K562 (cell line): Measurements from ENCODE around the gene EIF3K. TPM values are rescaled to one million over a fixed set of nuclear protein-coding genes. Genes with fewer than 3 reads are reported as not detected.

Source experiments
- BRD4 ChIP-seq: fragments of 200-600 bp; sonication (generic); IDR thresholded peaks from 2 replicates; pipeline ENCODE4 v1.6.1; 2017; ENCODE audit warnings: inconsistent platforms
- BRF1 ChIP-seq: IDR thresholded peaks from 3 replicates; pipeline ENCODE4 v1.6.1; 2011; ENCODE audit warnings: borderline replicate concordance, mild to moderate bottlenecking; ENCODE audit not compliant: insufficient read length; ENCODE audit errors: extremely low read depth
- EP400 ChIP-seq: fragments of 450-650 bp; IDR thresholded peaks from 2 replicates; pipeline ENCODE4 v1.6.1; 2017; ENCODE audit warnings: antibody characterized with exemption, mild to moderate bottlenecking, moderate library complexity
- ESRRA ChIP-seq: fragments of 450-650 bp; IDR thresholded peaks from 2 replicates; pipeline ENCODE4 v1.6.1; 2014; ENCODE audit warnings: low read depth, mild to moderate bottlenecking, moderate library complexity, borderline replicate concordance
- FOXJ3 ChIP-seq: sonication (generic); formaldehyde crosslinking; IDR thresholded peaks from 2 replicates; pipeline ENCODE4 v1.4.0; 2020; ENCODE audit warnings: mild to moderate bottlenecking, missing genetic modification reagents
- GTF3C2 ChIP-seq: IDR thresholded peaks from 3 replicates; pipeline ENCODE4 v1.6.1; 2011; ENCODE audit warnings: borderline replicate concordance, mild to moderate bottlenecking, moderate library complexity; ENCODE audit not compliant: insufficient read length; ENCODE audit errors: extremely low read depth
- TEAD2 ChIP-seq: fragments of 450-650 bp; IDR thresholded peaks from 2 replicates; pipeline ENCODE4 v1.6.1; 2016; ENCODE audit warnings: missing genetic modification characterization, control low read depth, missing compliant biosample characterization
- TRIM24 ChIP-seq, 2 experiments: fragments of 450-650 bp; IDR thresholded peaks; 2 replicates each; pipeline ENCODE4 v1.6.1; 2016
- ZC3H4 ChIP-seq: sonication (generic); formaldehyde crosslinking; IDR thresholded peaks from 2 replicates; pipeline ENCODE4 v1.9.0; 2021; ENCODE audit warnings: missing genetic modification reagents, borderline replicate concordance
- ZEB2 ChIP-seq: fragments of 450-650 bp; IDR thresholded peaks from 2 replicates; pipeline ENCODE4 v1.6.1; 2016
- ZFPM2 ChIP-seq: fragments of 250-450 bp; sonication (Bioruptor Pico); IDR thresholded peaks from 2 replicates; pipeline ENCODE4 v1.5.1; 2022; ENCODE audit warnings: mild to moderate bottlenecking
- ZNF282 ChIP-seq: sonication (generic); formaldehyde crosslinking; IDR thresholded peaks from 2 replicates; pipeline ENCODE4 v1.8.1; 2023; ENCODE audit warnings: missing genetic modification reagents
- ZNF764 ChIP-seq: fragments of 250-450 bp; sonication (Bioruptor Pico); IDR thresholded peaks from 2 replicates; pipeline ENCODE4 v1.4.0; 2020; ENCODE audit warnings: low read depth, mild to moderate bottlenecking, moderate library complexity
- ZNF77 ChIP-seq: fragments of 250-450 bp; sonication (Bioruptor Pico); IDR thresholded peaks from 2 replicates; pipeline ENCODE4 v1.5.0; 2020
- polyA plus RNA-seq, 8 experiments: library from polyadenylated mRNA; depleted of rRNA in 4 of 8; stranded (reverse) in 5 of 8; unstranded in 3 of 8; fragments of >200 nt; fragmentation: Nextera tagmentation in 2 of 8; fragmentation: Illumina TruSeq in 1 of 8; extraction: Ambion mirVana in 2 of 8; extraction: Trizol in 1 of 8; gene quantifications; 2 replicates each; pipeline versions ENCODE4 v1.2.1 to v1.2.3, GENCODE V29; 2011 to 2014; ENCODE audit warnings: inconsistent platforms in 1 of 8, missing spikeins in 1 of 8
- total RNA-seq, 7 experiments: library from RNA; depleted of rRNA in 6 of 7; stranded (reverse); fragments of >200 nt in 6 of 7; fragmentation: Illumina TruSeq in 2 of 7; extraction: Trizol in 2 of 7; gene quantifications; 2 replicates each; pipeline versions ENCODE4 v1.2.1 to v1.2.3, GENCODE V29; 2011 to 2021; ENCODE audit warnings: low replicate concordance in 1 of 7
- TF ChIP-seq, protein P1 (sequence below): fragments of 450-650 bp; IDR thresholded peaks from 2 replicates; pipeline ENCODE4 v1.6.1; 2016; ENCODE audit warnings: low read depth
- TF ChIP-seq, protein P2 (sequence below), 2 experiments: IDR thresholded peaks; 2 replicates each; pipeline ENCODE4 v1.6.1; 2012; ENCODE audit warnings: improper control_type of control experiment in 2 of 2, low read depth in 2 of 2, low read length in 2 of 2, borderline replicate concordance in 1 of 2

Gene EIF3K
- total and polyA plus RNA-seq, 9 of the 15 experiments (the other 6 are each of a cell fraction or from before 2014, with no cell fraction given), result 387 to 1,827 (median 733) TPM

- TF ChIP-seq, protein P1, sequence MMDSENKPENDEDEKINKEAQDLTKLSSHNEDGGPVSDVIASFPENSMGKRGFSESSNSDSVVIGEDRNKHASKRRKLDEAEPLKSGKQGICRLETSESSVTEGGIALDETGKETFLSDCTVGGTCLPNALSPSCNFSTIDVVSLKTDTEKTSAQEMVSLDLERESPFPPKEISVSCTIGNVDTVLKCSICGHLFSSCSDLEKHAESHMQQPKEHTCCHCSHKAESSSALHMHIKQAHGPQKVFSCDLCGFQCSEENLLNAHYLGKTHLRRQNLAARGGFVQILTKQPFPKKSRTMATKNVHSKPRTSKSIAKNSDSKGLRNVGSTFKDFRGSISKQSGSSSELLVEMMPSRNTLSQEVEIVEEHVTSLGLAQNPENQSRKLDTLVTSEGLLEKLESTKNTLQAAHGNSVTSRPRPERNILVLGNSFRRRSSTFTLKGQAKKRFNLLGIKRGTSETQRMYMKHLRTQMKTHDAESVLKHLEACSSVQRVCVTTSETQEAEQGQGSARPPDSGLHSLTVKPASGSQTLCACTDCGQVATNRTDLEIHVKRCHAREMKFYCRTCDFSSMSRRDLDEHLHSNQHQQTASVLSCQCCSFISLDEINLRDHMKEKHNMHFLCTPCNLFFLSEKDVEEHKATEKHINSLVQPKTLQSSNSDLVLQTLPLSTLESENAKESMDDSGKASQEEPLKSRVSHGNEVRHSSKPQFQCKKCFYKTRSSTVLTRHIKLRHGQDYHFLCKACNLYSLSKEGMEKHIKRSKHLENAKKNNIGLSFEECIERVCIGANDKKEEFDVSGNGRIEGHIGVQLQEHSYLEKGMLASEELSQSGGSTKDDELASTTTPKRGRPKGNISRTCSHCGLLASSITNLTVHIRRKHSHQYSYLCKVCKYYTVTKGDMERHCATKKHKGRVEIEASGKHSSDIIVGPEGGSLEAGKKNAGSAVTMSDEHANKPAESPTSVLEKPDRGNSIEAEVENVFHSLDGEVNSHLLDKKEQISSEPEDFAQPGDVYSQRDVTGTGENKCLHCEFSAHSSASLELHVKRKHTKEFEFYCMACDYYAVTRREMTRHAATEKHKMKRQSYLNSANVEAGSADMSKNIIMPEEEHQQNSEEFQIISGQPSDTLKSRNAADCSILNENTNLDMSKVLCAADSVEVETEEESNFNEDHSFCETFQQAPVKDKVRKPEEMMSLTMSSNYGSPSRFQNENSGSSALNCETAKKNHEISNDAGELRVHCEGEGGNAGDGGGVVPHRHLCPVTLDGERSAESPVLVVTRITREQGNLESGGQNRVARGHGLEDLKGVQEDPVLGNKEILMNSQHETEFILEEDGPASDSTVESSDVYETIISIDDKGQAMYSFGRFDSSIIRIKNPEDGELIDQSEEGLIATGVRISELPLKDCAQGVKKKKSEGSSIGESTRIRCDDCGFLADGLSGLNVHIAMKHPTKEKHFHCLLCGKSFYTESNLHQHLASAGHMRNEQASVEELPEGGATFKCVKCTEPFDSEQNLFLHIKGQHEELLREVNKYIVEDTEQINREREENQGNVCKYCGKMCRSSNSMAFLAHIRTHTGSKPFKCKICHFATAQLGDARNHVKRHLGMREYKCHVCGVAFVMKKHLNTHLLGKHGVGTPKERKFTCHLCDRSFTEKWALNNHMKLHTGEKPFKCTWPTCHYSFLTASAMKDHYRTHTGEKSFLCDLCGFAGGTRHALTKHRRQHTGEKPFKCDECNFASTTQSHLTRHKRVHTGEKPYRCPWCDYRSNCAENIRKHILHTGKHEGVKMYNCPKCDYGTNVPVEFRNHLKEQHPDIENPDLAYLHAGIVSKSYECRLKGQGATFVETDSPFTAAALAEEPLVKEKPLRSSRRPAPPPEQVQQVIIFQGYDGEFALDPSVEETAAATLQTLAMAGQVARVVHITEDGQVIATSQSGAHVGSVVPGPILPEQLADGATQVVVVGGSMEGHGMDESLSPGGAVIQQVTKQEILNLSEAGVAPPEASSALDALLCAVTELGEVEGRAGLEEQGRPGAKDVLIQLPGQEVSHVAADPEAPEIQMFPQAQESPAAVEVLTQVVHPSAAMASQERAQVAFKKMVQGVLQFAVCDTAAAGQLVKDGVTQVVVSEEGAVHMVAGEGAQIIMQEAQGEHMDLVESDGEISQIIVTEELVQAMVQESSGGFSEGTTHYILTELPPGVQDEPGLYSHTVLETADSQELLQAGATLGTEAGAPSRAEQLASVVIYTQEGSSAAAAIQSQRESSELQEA, result no peak
- TF ChIP-seq ZFPM2 (CRISPR knock-in tag) (no peak), BRF1 (no peak), ZNF77 (no peak), EP400 (no peak), TEAD2 (no peak), ZC3H4 (no peak), TRIM24 (IDR thresholded peaks at IDR 0.05) (no peak), ZNF764 (CRISPR knock-in tag) (no peak), BRD4 (no peak), ESRRA (no peak), GTF3C2 (no peak), ZNF282 (CRISPR knock-in tag) (no peak), FOXJ3 (CRISPR knock-in tag) (no peak), ZEB2 (no peak)
- TF ChIP-seq, protein P2, sequence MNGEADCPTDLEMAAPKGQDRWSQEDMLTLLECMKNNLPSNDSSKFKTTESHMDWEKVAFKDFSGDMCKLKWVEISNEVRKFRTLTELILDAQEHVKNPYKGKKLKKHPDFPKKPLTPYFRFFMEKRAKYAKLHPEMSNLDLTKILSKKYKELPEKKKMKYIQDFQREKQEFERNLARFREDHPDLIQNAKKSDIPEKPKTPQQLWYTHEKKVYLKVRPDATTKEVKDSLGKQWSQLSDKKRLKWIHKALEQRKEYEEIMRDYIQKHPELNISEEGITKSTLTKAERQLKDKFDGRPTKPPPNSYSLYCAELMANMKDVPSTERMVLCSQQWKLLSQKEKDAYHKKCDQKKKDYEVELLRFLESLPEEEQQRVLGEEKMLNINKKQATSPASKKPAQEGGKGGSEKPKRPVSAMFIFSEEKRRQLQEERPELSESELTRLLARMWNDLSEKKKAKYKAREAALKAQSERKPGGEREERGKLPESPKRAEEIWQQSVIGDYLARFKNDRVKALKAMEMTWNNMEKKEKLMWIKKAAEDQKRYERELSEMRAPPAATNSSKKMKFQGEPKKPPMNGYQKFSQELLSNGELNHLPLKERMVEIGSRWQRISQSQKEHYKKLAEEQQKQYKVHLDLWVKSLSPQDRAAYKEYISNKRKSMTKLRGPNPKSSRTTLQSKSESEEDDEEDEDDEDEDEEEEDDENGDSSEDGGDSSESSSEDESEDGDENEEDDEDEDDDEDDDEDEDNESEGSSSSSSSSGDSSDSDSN (IDR thresholded peaks at IDR 0.05; ENCODE audit: borderline replicate concordance in 1 of 2, low read depth in 2 of 2, low read length in 2 of 2), result no peak
Observed at GRCh38 chr19:38634757-38635482, 15.9 kb downstream of the EIF3K start (continued).
